ENCODE measurements around the gene PRAMEF4.
"Not testable (repeated sequence)": the region's sequence is repeated elsewhere in the genome, so short reads cannot be mapped to it uniquely, and the experiment has no call there.

Gene PRAMEF4

GRCh38 chr1:12886101-12886500, at the start of gene PRAMEF4:
Gene PRAMEF4, minus strand, starts transcription at chr1:12886201. Its CDS starts 2,807 bp downstream, at chr1:12883394.
- DNase-seq (ENCODE audit: low read depth, low spot score), result not testable (repeated sequence)

DNA sequence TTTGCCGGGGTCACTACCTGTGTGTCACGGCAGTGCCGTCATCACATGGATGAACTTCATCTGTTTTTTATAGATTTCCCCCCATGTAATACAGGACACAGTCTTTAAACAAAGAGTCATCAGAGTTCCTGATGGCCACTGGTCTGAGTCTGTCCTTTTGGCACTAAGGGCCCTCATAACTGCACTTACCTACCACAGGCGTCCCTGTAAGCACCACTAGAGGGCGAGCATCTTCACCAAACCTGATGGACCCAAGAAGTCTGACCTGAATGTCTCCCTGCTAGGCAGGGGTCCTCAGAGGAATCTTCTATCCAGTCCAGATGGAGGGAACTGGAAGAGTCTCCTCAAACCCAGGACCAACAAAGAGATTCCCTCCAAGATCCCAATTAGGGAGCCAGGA, 38.4 kb upstream of the PRAMEF4 start:
- DNase-seq (ENCODE audit: low read depth, low spot score), result not testable (repeated sequence)

- not testable (repeated sequence) for DNase-seq (ENCODE audit: low read depth, low spot score)
Measured at GRCh38 chr1:12921749-12922148, 35.7 kb upstream of the PRAMEF4 start.

DNA sequence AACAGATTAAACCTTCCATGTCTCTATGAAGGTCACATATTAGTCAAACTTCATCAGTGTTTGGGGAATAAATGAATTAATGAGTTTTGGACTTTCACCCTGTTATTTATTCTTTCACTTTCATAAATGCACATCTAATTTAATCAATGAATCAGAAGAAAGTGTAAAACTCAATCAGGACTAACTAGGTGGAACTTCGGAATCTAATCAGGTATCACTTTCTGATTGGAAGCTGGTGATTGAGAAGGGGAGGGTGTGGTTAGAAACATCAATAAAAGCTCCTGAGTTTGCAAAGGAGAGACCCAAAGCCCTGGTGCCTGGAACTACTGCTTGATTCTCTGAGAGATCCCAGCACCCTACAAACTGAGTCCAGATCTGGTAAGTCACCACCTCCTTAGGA, 30.3 kb upstream of the PRAMEF4 start, which contains the start of gene PRAMEF7:
Gene PRAMEF7 (plus strand): TSS at position 301 of the 400 bp plus-strand sequence. CDS start 1,083 bp downstream, outside the sequence.
- not testable (repeated sequence) for DNase-seq (ENCODE audit: low read depth, low spot score)

GRCh38 chr1:12903793-12904572, 18.0 kb upstream of the PRAMEF4 start:
- DNase-seq (ENCODE audit: low read depth, low spot score), result not testable (repeated sequence)

GRCh38 chr1:12899186-12899585, 13.2 kb upstream of the PRAMEF4 start:
- not testable (repeated sequence) for DNase-seq (ENCODE audit: low read depth, low spot score)

DNA sequence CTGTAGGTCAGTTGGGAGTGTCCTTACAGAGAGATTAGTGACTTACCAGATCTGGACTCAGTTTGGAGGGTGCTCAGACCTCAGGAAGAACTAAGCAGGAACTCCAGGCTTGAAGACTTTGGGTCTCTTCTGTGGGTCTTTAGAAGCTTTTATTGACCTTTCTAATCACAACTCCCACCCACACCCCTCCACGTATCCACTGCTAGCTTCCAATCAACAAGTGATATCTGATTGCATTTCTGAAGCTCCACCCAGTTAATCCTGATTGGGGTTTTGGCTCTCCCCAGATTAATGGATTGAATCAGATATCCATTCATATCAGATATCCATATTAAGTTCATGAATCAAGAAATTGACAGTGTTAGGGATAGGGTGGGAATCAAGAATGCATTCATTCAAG, 12.2 kb upstream of the PRAMEF4 start, which contains the start of gene PRAMEF10:
Gene PRAMEF10 (minus strand): TSS at position 101 of the 400 bp plus-strand sequence. CDS start 2,423 bp downstream, outside the sequence.
- DNase-seq (ENCODE audit: low read depth, low spot score), result not testable (repeated sequence)

- DNase-seq (ENCODE audit: low read depth, low spot score), result not testable (repeated sequence)
Measured at GRCh38 chr1:12878453-12878852, 7.5 kb downstream of the PRAMEF4 start.

DNA sequence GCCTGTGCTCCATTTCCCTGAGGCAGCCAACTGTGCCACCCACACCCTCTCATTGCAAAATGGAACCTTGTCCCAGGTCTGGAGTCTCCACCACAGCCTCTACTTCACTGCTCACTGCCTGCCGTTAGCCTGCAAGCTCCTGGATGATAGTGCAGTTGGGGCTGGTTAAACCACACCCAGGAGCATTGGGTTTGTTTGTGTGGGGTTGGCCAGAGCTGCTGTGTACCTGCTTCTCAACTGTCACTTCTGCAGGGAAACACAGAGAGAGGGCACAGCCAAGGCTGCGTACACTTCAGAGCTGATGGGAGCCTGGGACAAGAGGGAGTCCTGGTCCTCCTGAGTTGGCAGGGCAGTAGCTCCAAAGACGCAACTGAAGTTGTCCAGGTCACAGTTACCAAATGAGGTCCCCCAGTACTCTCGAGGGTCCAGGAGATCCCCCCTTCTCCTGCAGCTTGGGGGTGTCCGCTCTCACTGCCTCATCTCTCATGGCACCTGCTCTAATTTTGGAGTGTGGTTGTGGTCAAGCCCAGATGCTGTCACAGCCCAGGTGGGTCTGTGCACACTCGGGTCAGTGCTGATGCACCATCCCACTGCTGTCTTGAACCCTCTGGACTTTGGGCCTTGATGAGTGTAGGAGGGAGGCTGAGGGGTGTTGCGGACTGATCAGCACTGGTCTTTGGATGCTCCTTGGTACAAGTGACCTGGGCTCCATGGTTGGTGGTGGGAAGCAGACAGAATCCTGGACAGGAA, 22.7 kb downstream of the PRAMEF4 start:
- DNase-seq (ENCODE audit: low read depth, low spot score), result not testable (repeated sequence)

DNA sequence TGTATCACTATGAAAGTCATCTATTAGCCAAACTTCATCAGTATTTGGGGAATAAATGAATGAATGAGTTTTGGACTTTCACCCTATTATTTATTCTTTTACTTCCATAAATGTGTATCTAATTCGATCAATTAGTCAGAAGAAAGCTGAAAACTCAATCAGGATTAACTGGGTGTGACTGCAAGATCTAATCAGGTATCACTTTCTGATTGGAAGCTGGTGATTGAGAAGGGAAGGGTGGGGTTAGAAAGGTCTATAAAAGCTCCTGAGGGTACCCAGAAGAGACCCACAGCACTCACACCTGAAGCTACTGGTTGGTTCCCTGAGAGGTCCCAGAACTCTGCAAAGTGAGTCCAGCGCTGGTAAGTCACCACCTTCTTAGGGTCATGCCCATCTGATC, 29.2 kb downstream of the PRAMEF4 start, which contains the start of gene PRAMEF2:
Gene PRAMEF2 (plus strand): TSS at position 301 of the 400 bp plus-strand sequence. CDS start 1,924 bp downstream, outside the sequence.
- not testable (repeated sequence) for DNase-seq (ENCODE audit: low read depth, low spot score)

- DNase-seq (ENCODE audit: low read depth, low spot score), result no peak
Measured at GRCh38 chr1:12851779-12852178, 34.2 kb downstream of the PRAMEF4 start.

- not testable (repeated sequence) for DNase-seq (ENCODE audit: low read depth, low spot score)
Measured at GRCh38 chr1:12848620-12849019, 37.4 kb downstream of the PRAMEF4 start, which contains the start of gene HNRNPCL1. Gene HNRNPCL1, minus strand, starts transcription at chr1:12848720. Its CDS starts 431 bp downstream, at chr1:12848289.

- not testable (repeated sequence) for DNase-seq (ENCODE audit: low read depth, low spot score)
Measured at GRCh38 chr1:12833251-12833650, 52.8 kb downstream of the PRAMEF4 start.

GRCh38 chr1:12831310-12831709, 54.7 kb downstream of the PRAMEF4 start, which contains the start of gene PRAMEF11:
Gene PRAMEF11, minus strand, starts transcription at chr1:12831410. Its CDS starts 2,621 bp downstream, at chr1:12828789.
- DNase-seq (ENCODE audit: low read depth, low spot score), result not testable (repeated sequence)
